GM23338 (cell line): ENCODE measurements around the gene PDE7B. TPM values are rescaled to one million over a fixed set of nuclear protein-coding genes. Genes with fewer than 3 reads are reported as not detected.

Experiments used
- ATAC-seq: fragments of 200-7000 bp; cut with Tn5 transposase; 3 replicates; pipeline ENCODE4 v1.9.1; 2020
- DNase-seq: peaks from one replicate; pipeline ENCODE4 v3.0.0-alpha.2; 2015; ENCODE audit warnings: low spot score
- H2AFZ ChIP-seq: fragments of 200-600 bp; sonication (generic); 2 replicates; pipeline ENCODE4 v1.8.0; 2016; ENCODE audit warnings: antibody characterized with exemption, mild to moderate bottlenecking, moderate library complexity
- H3F3A ChIP-seq: fragments of 200-600 bp; sonication (generic); replicated peaks from 2 replicates; pipeline ENCODE4 v1.8.0; 2017; ENCODE audit warnings: antibody characterized with exemption, mixed run types, low read depth
- H3K27ac ChIP-seq: fragments of 200-600 bp; sonication (generic); 2 replicates; pipeline ENCODE4 v1.6.1; 2016; ENCODE audit warnings: low read depth
- H3K27me3 ChIP-seq: fragments of 200-600 bp; sonication (generic); 2 replicates; pipeline ENCODE4 v1.8.0; 2016; ENCODE audit warnings: mild to moderate bottlenecking, mixed run types, moderate library complexity; ENCODE audit not compliant: insufficient read depth
- H3K36me3 ChIP-seq: fragments of 200-600 bp; sonication (generic); 2 replicates; pipeline ENCODE4 v1.8.0; 2016; ENCODE audit warnings: mild to moderate bottlenecking; ENCODE audit not compliant: insufficient read depth
- H3K4me1 ChIP-seq: fragments of 200-600 bp; sonication (generic); 2 replicates; pipeline ENCODE4 v1.8.0; 2016; ENCODE audit warnings: mild to moderate bottlenecking, moderate library complexity; ENCODE audit not compliant: insufficient read depth
- H3K4me2 ChIP-seq: fragments of 200-600 bp; sonication (generic); 2 replicates; pipeline ENCODE4 v1.7.1; 2017; ENCODE audit warnings: mixed run types
- H3K4me3 ChIP-seq: fragments of 200-600 bp; sonication (generic); 2 replicates; pipeline ENCODE4 v1.6.1; 2016; ENCODE audit warnings: mixed run types
- H3K79me2 ChIP-seq: fragments of 200-600 bp; sonication (generic); replicated peaks from 2 replicates; pipeline ENCODE4 v1.8.0; 2017; ENCODE audit warnings: mild to moderate bottlenecking; ENCODE audit not compliant: insufficient read depth
- H3K9me2 ChIP-seq: fragments of 200-600 bp; sonication (generic); 2 replicates; pipeline ENCODE4 v1.8.0; 2017; ENCODE audit not compliant: insufficient read depth
- H4K20me1 ChIP-seq: fragments of 200-600 bp; sonication (generic); replicated peaks from 2 replicates; pipeline ENCODE4 v1.8.0; 2017; ENCODE audit warnings: mild to moderate bottlenecking; ENCODE audit not compliant: insufficient read depth
- H3K27ac Mint-ChIP-seq: 2 replicates; pipeline ENCODE4 v1.8.0; 2020; ENCODE audit warnings: inconsistent platforms, mild to moderate bottlenecking, moderate library complexity, mixed read lengths
- H3K27me3 Mint-ChIP-seq: 3 replicates; pipeline ENCODE4 v1.8.0; 2022; ENCODE audit warnings: low read depth, mild to moderate bottlenecking, moderate library complexity, mixed read lengths, inconsistent platforms; ENCODE audit not compliant: insufficient read depth, poor library complexity
- H3K36me3 Mint-ChIP-seq: 3 replicates; pipeline ENCODE4 v1.8.0; 2021; ENCODE audit warnings: low read depth, mild to moderate bottlenecking, inconsistent platforms, moderate library complexity, mixed read lengths
- H3K4me1 Mint-ChIP-seq: 3 replicates; pipeline ENCODE4 v1.8.0; 2020; ENCODE audit warnings: mild to moderate bottlenecking, inconsistent platforms, mixed read lengths
- H3K4me3 Mint-ChIP-seq: 3 replicates; pipeline ENCODE4 v1.8.0; 2021; ENCODE audit warnings: moderate library complexity, mild to moderate bottlenecking, inconsistent platforms, mixed read lengths
- H3K9me3 Mint-ChIP-seq: 3 replicates; pipeline ENCODE4 v1.8.0; 2020; ENCODE audit warnings: moderate library complexity, mild to moderate bottlenecking, inconsistent platforms, mixed read lengths
- CREB1 ChIP-seq: fragments of 250-450 bp; sonication (Bioruptor Pico); IDR thresholded peaks from 2 replicates; pipeline ENCODE4 v1.5.0; 2020; ENCODE audit warnings: low read depth, mild to moderate bottlenecking, moderate library complexity
- CTCF ChIP-seq, 2 experiments: fragments of 200-600 bp in 1 of 2; sonication (generic) in 1 of 2; conservative IDR thresholded peaks; 2 replicates each; pipeline versions ENCODE4 v1.5.1 to v1.6.1; 2016 to 2017; ENCODE audit warnings: antibody characterized with exemption in 2 of 2, low read depth in 2 of 2, mild to moderate bottlenecking in 2 of 2, moderate library complexity in 1 of 2
- EZH2 ChIP-seq: fragments of 200-600 bp; sonication (generic); IDR thresholded peaks from one replicate; pipeline ENCODE4 v1.8.0; 2017; ENCODE audit warnings: antibody characterized with exemption, mild to moderate bottlenecking, low read depth; ENCODE audit not compliant: unreplicated experiment
- EZH2phosphoT487 ChIP-seq: fragments of 200-600 bp; sonication (generic); IDR thresholded peaks from one replicate; pipeline ENCODE4 v1.8.1; 2018; ENCODE audit warnings: antibody characterized with exemption; ENCODE audit not compliant: unreplicated experiment
- JUNB ChIP-seq: IDR thresholded peaks from one replicate; pipeline ENCODE4 v1.6.1; 2016; ENCODE audit warnings: antibody characterized with exemption; ENCODE audit not compliant: unreplicated experiment
- NANOG ChIP-seq: IDR thresholded peaks from 2 replicates; pipeline ENCODE4 v1.6.1; 2016; ENCODE audit warnings: antibody characterized with exemption, borderline replicate concordance
- POLR2AphosphoS5 ChIP-seq: IDR thresholded peaks from 2 replicates; pipeline ENCODE4 v1.6.1; 2016; ENCODE audit warnings: antibody characterized with exemption, low read depth
- STAT1 ChIP-seq: IDR thresholded peaks from one replicate; pipeline ENCODE4 v1.6.1; 2016; ENCODE audit warnings: antibody characterized with exemption; ENCODE audit not compliant: unreplicated experiment
- ZNF114 ChIP-seq: fragments of 250-450 bp; sonication (Bioruptor Pico); IDR thresholded peaks from 2 replicates; pipeline ENCODE4 v1.5.0; 2020; ENCODE audit warnings: mild to moderate bottlenecking, moderate library complexity
- ZNF331 ChIP-seq: fragments of 250-450 bp; sonication (Bioruptor Pico); IDR thresholded peaks from 2 replicates; pipeline ENCODE4 v1.5.0; 2020; ENCODE audit warnings: low read depth, mild to moderate bottlenecking, moderate library complexity
- polyA plus RNA-seq: library from polyadenylated mRNA; unstranded; fragments of >200 nt; fragmentation: Nextera tagmentation; extraction: Ambion mirVana; gene quantifications from 2 replicates; pipeline ENCODE4 v1.2.1, GENCODE V29; 2016
- total RNA-seq: library from RNA; depleted of rRNA; stranded (reverse); fragments of >200 nt; shearing (Covaris generic); gene quantifications from 2 replicates; pipeline ENCODE4 v1.2.3, GENCODE V29; 2014
- TF ChIP-seq, protein P1 (sequence below): IDR thresholded peaks from 2 replicates; pipeline ENCODE4 v1.6.1; 2016; ENCODE audit warnings: antibody characterized with exemption
- TF ChIP-seq, protein P2 (sequence below): fragments of 250-450 bp; sonication (Bioruptor Pico); IDR thresholded peaks from 2 replicates; pipeline ENCODE4 v1.5.0; 2020; ENCODE audit warnings: mild to moderate bottlenecking, moderate library complexity
- TF ChIP-seq, protein P3 (sequence below): IDR thresholded peaks from one replicate; pipeline ENCODE4 v1.6.1; 2018; ENCODE audit warnings: antibody characterized with exemption; ENCODE audit not compliant: unreplicated experiment

Gene PDE7B
- total and polyA plus RNA-seq, 2 experiments from 2014 or later: 0.07 TPM; not detected in 1

GRCh38 chr6:135913785-135914184 lies 62.3 kb downstream of the PDE7B start:
- no peak for ATAC-seq
- H3K36me3 ChIP-seq: no peaks in the 10 kb centered on the region
- H3K4me3 Mint-ChIP-seq: no peak overlapping the region
- no peaks in the 10 kb centered on the region for H4K20me1 ChIP-seq
- H3K36me3 Mint-ChIP-seq: no peaks in the 10 kb centered on the region
- H3K9me2 ChIP-seq: peaks cover 2% of the 10 kb centered on the region; the same call in 1 of the 2 replicates
- no peaks in the 10 kb centered on the region for H3K27me3 ChIP-seq
- H3K4me1 ChIP-seq: no peaks in the 10 kb centered on the region; the same call in 1 of the 2 replicates
- no peak overlapping the region for H3K27ac Mint-ChIP-seq
- peaks cover 8% of the 10 kb centered on the region; the same call in 2 of the 3 replicates for H3K4me1 Mint-ChIP-seq
- no peaks in the 10 kb centered on the region for H3K27me3 Mint-ChIP-seq
- H3K9me3 Mint-ChIP-seq: no peaks in the 10 kb centered on the region
- TF ChIP-seq EZH2phosphoT487 (no peak), JUNB (no peak), POLR2AphosphoS5 (no peak), EZH2 (no peak), CREB1 (CRISPR knock-in tag) (no peak), CTCF (conservative IDR thresholded peaks at IDR 0.05; ENCODE audit: low read depth in 2 of 2) (no peak), NANOG (no peak), STAT1 (no peak), ZNF114 (CRISPR knock-in tag) (no peak), ZNF331 (CRISPR knock-in tag) (no peak)
- TF ChIP-seq, protein P1, sequence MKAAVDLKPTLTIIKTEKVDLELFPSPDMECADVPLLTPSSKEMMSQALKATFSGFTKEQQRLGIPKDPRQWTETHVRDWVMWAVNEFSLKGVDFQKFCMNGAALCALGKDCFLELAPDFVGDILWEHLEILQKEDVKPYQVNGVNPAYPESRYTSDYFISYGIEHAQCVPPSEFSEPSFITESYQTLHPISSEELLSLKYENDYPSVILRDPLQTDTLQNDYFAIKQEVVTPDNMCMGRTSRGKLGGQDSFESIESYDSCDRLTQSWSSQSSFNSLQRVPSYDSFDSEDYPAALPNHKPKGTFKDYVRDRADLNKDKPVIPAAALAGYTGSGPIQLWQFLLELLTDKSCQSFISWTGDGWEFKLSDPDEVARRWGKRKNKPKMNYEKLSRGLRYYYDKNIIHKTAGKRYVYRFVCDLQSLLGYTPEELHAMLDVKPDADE: no peak
- TF ChIP-seq, protein P2, sequence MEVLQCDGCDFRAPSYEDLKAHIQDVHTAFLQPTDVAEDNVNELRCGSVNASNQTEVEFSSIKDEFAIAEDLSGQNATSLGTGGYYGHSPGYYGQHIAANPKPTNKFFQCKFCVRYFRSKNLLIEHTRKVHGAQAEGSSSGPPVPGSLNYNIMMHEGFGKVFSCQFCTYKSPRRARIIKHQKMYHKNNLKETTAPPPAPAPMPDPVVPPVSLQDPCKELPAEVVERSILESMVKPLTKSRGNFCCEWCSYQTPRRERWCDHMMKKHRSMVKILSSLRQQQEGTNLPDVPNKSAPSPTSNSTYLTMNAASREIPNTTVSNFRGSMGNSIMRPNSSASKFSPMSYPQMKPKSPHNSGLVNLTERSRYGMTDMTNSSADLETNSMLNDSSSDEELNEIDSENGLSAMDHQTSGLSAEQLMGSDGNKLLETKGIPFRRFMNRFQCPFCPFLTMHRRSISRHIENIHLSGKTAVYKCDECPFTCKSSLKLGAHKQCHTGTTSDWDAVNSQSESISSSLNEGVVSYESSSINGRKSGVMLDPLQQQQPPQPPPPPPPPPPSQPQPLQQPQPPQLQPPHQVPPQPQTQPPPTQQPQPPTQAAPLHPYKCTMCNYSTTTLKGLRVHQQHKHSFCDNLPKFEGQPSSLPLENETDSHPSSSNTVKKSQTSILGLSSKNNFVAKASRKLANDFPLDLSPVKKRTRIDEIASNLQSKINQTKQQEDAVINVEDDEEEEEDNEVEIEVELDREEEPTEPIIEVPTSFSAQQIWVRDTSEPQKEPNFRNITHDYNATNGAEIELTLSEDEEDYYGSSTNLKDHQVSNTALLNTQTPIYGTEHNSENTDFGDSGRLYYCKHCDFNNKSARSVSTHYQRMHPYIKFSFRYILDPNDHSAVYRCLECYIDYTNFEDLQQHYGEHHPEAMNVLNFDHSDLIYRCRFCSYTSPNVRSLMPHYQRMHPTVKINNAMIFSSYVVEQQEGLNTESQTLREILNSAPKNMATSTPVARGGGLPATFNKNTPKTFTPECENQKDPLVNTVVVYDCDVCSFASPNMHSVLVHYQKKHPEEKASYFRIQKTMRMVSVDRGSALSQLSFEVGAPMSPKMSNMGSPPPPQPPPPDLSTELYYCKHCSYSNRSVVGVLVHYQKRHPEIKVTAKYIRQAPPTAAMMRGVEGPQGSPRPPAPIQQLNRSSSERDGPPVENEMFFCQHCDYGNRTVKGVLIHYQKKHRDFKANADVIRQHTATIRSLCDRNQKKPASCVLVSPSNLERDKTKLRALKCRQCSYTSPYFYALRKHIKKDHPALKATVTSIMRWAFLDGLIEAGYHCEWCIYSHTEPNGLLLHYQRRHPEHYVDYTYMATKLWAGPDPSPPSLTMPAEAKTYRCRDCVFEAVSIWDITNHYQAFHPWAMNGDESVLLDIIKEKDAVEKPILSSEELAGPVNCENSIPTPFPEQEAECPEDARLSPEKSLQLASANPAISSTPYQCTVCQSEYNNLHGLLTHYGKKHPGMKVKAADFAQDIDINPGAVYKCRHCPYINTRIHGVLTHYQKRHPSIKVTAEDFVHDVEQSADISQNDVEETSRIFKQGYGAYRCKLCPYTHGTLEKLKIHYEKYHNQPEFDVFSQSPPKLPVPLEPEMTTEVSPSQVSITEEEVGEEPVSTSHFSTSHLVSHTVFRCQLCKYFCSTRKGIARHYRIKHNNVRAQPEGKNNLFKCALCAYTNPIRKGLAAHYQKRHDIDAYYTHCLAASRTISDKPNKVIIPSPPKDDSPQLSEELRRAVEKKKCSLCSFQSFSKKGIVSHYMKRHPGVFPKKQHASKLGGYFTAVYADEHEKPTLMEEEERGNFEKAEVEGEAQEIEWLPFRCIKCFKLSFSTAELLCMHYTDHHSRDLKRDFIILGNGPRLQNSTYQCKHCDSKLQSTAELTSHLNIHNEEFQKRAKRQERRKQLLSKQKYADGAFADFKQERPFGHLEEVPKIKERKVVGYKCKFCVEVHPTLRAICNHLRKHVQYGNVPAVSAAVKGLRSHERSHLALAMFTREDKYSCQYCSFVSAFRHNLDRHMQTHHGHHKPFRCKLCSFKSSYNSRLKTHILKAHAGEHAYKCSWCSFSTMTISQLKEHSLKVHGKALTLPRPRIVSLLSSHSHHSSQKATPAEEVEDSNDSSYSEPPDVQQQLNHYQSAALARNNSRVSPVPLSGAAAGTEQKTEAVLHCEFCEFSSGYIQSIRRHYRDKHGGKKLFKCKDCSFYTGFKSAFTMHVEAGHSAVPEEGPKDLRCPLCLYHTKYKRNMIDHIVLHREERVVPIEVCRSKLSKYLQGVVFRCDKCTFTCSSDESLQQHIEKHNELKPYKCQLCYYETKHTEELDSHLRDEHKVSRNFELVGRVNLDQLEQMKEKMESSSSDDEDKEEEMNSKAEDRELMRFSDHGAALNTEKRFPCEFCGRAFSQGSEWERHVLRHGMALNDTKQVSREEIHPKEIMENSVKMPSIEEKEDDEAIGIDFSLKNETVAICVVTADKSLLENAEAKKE (CRISPR knock-in tag): no peak
- TF ChIP-seq, protein P3, sequence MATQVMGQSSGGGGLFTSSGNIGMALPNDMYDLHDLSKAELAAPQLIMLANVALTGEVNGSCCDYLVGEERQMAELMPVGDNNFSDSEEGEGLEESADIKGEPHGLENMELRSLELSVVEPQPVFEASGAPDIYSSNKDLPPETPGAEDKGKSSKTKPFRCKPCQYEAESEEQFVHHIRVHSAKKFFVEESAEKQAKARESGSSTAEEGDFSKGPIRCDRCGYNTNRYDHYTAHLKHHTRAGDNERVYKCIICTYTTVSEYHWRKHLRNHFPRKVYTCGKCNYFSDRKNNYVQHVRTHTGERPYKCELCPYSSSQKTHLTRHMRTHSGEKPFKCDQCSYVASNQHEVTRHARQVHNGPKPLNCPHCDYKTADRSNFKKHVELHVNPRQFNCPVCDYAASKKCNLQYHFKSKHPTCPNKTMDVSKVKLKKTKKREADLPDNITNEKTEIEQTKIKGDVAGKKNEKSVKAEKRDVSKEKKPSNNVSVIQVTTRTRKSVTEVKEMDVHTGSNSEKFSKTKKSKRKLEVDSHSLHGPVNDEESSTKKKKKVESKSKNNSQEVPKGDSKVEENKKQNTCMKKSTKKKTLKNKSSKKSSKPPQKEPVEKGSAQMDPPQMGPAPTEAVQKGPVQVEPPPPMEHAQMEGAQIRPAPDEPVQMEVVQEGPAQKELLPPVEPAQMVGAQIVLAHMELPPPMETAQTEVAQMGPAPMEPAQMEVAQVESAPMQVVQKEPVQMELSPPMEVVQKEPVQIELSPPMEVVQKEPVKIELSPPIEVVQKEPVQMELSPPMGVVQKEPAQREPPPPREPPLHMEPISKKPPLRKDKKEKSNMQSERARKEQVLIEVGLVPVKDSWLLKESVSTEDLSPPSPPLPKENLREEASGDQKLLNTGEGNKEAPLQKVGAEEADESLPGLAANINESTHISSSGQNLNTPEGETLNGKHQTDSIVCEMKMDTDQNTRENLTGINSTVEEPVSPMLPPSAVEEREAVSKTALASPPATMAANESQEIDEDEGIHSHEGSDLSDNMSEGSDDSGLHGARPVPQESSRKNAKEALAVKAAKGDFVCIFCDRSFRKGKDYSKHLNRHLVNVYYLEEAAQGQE: no peak
- H3F3A ChIP-seq: no peaks in the 10 kb centered on the region
- no peak overlapping the region for H3K27ac ChIP-seq
- no peak overlapping the region for H3K4me3 ChIP-seq
- DNase-seq: no peak
- H2AFZ ChIP-seq: no peak overlapping the region
- no peak overlapping the region for H3K4me2 ChIP-seq
- no peaks in the 10 kb centered on the region for H3K79me2 ChIP-seq
